DMS 273 (cell line): ENCODE measurements around the gene DENND4C.
"Not testable (repeated sequence)": the region's sequence is repeated elsewhere in the genome, so short reads cannot be mapped to it uniquely, and the experiment has no call there.

Experiments
- DNase-seq: peaks from one replicate; lab custom pipeline; 2025; ENCODE audit not compliant: unreplicated experiment; lab: John Stamatoyannopoulos, UW

DENND4C gene

DNA sequence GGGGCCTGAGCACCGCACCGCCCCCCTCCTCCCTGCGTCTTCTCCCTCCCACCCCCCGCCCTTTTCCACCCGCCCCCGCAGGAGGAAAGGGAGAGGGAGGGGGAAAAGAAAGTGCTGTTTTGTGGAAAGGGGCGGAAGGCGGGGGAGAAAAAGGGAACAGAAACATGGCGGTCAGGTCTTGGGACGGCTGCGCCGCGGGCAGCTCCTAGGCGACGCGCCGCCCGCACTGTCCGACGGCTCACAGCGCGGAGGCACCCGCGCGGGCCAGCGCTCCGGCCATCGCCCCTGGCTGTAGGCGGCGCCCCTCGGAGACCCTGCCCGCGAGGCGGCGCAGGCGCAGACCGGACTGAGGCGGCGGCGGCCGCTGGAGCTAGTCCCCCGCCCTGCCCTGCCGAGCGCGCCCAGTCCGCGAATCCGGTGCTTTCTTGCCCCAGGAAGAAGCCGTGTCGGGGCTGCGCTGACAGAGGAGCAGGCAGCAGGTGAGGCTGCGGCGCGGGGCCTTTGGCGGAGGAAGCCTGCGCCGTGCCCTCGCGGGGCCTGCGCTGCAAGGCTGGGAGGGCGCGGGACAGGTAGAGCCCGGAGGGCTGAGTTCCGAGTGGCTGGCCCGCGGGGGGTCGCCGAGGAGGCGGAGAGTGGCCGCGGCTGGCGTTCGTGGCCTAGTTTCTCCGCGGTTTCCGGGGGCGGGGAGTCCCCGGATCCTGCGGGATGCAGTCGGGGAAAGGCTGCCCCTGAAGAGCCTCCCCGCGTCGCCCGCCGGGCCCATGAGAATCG lies at the start of gene DENND4C:
TSS of gene DENND4C (plus strand) at position 339 of the 771 bp plus-strand sequence. CDS start 45,482 bp downstream, outside the sequence.
- peak; percentile 96 for DNase-seq

DNA sequence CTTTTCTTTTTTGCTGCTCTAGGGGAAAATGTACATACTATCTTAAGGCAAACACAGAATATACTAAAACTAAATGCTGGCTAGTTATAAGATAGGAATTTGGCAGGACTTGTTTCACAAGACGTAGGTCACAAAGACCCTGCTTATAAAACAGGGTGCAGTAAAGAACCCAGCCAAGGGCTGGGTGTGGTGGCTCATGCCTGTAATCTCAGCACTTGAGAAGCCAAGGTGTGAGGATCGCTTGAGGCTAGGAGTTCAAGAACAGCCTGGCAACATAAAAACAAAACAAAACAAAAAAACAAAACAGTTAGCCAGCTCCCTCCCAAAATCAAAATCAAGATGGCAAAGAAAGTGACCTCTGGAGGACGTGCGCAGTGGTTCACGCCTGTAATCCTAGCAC lies 49.5 kb upstream of the DENND4C start:
- no peak for DNase-seq

DNA sequence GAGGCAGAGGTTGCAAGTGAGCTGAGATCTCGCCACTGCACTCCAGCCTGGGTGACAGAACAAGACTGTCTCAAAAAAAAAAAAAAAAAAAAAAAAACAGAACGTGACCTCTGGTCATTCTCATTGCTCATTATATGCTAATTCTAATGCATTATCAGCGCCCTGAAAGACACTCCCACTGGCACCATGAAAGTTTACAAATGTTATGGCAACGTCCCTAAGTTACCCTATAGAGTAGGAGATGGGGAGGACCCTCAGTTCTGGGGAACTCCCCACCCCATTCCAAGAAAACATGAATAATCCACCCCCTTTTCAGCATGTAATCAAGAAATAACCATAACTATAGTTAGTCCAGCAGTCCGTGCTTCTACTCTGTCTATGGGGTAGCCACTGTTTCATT lies 48.9 kb upstream of the DENND4C start:
- DNase-seq = no peak

DNA sequence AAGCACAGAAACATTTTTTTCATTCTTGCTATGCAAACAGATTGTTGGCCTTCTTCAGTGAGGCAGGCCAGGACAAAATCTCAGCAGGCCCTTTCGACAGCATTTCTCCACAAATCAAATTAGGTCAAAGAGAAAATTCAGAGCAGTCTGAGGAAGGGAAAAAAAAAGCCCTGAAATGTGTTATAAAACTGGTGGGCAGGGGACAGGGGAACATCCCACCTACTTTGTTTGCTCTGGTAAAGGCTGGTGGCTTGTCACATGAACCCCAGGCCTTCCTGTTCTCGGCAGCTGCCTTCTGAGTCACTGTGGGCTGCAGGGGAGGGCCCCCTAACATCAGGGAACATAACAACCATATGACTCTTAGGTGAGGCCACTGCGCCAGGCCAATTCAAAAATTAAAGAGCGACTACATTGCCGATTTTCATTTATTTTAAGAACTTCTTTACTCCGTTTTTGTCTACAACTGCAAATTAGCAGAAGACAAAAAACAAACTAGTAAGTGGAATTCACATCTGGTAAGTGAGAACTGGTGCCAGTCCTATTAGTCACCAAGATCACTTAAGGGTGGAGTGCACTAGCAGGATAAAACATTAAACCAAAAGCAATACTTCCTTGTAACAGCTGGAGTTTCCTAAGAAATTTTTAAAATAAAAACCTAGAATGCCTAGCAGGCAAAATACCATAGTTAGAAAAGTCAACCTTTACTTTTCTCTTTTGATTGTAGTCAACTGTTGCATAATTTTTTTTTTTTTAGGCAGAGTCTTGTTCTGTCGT lies 46.2 kb upstream of the DENND4C start:
- peak; percentile 25 for DNase-seq

DNA sequence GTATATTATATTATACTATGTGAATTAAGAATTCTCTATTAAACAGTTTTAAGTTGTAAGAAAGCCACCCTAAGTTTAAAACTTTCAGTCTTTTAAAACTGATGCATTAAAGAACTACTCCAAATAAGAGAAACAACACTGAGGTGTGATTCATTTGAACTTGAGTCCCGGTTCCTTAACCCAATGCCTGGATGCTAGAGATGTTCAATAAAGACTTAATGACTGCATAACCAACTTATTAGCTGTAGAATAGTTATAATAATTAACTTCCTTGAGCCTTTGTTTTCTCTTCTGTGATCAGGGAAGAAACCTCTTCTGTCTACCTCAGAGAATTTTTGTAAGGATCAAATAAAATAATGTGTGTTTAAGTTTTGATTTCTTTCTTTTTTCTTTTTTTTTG lies 45.3 kb upstream of the DENND4C start:
- no peak for DNase-seq

DNA sequence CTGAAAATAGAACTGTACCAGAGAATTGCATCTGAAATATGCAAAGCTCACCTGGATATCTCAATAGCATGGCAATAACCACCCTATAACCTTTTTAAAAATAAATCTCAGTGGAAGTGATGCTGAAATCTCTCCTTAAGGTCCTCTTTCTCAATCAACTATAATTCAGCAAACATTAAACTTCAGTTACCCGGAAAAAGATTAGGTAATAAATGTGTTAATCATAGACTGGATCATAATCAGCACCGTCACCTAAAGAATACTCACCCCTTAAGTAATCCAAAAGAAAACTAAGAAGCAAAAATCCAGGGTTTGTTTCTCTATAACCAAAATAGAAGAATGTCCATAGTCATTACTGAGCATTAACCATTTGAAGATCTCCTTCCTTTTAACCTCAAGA lies 44.3 kb upstream of the DENND4C start:
- DNase-seq = no peak

DNA sequence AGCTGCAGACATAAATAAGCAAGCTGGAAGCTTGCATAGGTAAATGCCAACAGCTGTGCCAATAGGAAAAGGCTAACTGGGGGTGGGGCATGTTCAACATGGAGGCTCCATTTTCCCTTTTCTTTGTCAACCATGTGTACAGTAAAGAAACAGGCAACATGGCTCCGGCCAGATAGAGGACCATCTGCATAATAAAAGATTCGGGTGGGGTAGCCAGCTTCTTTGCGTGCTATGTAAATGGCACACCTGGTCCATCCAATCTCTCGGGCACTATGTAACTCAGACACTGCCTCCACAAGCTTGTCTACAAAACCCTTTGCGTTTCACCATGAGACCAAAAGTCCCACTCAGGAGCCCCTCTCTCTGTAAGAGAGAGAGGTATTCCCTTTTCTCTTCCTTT lies 41.7 kb upstream of the DENND4C start:
- DNase-seq = no peak

DNA sequence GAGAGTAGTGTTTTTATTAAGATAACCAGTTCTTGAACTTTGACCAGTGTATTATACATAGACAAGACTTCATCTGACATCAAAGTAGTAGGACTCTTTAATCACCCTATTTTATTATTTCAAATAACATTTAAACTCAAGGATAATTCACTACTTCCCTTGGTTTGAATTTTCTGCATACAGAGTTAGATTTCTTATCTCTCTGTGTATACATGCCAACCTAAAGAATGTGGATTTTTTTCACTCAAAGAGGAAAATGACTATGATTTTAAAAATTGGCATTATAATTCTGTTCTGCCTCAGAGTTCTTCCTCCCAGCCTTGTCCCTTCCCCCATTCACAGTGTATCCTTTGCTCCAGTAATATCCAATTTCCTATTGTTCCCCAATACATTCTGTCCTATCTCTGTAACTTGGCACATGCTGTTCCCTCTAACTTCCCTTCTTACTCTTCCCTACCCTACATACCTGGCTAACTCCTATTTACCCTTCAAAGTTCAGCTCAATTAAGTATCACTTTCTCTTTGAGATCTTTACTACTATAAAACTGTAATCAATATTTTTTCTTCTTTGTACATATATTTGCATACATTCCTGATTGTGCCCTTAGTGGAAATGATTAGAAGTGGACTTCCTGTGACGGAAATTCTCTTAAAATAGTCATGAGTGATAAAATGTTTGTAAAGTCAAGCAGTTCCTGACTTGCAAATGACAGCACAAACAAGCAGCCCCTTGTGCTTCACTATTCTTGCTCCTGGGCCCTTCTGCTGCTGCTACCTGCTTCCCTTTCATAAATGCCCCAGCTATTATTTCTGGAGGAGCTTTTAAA lies 38.1 kb upstream of the DENND4C start:
- no peak for DNase-seq

DNA sequence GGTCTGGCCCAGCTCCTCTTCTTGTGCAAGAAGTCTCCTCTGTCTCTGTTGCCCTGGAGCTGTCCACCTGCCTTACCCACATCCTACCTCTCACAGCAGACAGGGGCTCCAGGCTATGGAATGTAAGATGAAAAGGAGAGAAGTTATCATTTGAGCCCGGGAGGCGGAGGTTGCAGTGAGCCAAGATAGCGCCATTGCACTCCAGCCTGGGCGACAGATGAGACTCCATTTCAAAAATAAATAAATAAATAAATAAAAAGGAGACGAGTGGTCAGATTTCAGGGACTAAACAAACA lies 37.5 kb upstream of the DENND4C start:
- DNase-seq = no peak

DNA sequence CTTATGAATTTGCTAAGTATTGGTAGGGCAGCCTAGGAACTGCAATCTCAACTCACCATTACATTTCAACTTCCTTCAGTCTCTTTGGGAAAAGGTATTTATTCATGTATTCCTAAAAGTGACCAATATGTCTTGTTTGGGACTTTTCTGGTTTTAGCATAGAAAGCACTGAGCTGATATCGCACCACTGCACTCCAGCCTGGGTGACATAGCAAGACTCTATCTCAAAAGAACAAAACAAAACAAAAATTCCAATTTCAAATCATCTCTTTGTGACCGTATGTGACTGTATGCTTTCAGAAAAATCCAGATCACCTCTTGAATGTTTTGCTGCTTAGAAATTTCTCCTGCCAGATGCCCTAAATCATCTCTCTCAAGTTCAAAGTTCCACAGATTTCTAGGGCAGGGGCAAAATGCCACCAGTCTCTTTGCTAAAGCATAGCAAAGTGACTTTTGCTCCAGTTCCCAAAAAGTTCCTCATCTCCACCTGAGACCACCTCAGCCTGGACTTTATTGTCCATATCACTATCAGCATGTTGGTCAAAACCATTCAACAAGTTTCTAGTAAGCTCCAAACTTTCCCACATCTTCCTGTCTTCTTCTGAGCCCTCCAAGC lies 37.0 kb upstream of the DENND4C start:
- DNase-seq = not testable (repeated sequence)

DNA sequence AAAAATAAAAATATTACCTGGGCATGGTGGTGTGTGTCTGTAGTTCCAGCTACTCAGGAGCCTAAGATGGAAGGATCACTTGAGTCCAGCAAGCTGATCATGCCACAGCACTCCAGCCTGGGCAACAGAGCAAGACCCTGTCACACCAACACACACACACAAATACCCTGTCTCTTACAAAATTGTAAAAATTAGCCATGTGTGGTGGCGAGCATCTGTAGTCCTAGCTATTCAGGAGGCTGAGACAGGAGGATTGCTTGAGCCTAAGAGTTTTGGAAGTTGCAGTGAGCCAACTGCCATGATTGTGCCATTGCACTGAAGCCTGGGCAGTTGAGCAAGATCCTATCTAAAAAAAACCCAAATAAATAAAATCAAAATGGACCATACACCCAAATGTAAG lies 32.1 kb upstream of the DENND4C start:
- no peak for DNase-seq

DNA sequence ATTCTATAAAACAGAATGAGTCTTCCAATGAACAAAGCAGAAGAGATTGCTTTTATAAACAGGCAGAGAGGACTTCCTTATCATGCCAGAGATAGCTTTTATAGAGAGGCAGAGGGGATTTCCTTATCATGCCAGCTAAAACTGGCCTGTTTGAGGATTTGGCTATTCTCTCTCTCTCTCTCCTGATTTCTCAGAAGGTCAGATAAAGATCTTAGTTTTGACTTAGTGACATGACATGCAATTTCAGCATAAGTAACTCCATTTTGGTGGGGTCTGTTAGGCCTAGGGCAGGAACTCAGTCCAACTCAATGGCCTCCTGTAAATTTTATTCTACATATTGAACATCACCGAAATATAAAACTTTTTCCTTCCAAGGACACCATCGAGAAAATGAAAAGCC lies 31.5 kb upstream of the DENND4C start:
- DNase-seq = no peak

DNA sequence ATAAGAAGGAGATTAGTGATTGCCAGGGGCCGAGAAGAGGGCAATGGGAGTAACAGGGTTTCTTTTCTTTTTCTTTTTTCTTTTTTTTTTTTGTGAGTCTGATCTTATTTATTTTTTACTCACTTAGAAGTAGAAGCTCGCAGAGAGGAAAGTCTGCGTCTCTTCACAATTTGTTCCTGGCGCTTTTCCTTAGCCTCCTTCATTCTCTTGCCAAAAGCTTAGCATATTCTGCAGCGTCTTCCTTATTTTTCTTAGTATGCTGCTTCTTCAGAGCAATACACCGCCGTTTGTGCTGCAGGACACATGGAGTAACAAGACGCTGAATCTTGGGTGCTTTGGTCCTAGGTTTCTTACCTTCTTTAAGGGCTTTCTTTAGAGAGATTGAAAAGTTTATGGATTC lies 30.3 kb upstream of the DENND4C start:
- no peak for DNase-seq

DNA sequence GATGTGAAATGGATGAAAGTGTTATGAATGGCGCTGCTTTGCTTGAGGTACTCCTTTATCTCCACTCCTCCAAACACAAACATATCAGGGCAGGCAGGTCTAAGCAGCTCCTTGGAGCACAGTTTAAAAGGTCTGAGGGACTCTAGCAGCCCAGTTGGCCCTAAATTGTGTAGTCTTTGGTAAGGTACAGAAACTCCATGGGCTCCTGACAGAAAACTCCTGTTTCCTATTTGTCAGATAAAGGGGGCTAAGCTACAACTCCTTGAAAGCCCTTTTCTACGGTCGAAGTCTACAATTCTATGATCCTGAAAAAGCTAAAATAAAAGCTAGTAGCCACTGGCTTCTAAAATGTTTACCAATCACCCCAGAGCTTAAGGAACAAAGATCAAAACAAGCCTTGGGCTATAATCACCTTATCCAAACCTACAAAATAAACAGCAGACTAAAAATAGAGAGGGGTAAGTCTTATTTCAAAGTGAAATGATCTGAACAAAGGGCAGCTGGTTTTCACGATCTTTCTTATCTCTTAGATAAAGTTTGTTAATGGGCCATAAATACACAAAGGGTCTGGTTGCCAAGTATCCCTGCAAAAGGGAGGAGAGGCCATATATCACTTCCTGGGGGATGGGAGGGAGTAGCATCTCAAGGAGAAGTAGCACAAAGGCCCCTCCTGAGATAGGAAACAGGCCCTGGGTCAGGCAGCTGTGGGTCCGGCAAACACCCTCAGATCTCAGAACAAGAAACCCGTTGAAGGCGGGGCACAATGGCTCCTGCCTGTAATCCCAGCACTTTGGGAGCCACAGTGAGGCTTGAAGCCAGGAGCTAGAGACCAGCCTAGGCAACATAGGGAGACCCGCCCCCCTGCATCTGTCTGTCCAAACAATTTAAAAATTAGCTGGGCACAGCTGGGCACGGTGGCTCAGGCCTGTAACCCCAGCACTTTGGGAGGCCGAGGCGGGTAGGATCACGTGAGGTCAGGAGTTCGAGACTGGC lies 28.3 kb upstream of the DENND4C start:
- DNase-seq = peak; percentile 24

DNA sequence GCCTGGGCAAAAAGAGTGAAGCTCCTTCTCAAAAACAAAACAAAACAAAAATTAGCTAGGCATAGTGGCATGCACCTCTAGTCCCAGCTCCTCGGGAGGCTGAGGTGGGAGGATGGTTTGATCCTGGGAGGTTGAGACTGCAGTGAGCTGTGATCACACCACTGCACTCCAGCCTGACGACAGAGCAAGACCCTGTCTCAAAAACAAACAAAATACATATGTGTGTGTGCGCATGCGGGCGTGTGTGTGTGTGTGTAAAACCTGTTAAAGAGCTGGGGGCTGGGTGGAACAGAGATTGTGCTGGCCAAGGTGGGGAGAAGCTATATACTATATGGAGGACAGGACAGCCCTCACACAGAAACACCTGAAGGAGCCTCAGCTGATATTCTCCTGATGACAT lies 27.4 kb upstream of the DENND4C start:
- no peak for DNase-seq

DNA sequence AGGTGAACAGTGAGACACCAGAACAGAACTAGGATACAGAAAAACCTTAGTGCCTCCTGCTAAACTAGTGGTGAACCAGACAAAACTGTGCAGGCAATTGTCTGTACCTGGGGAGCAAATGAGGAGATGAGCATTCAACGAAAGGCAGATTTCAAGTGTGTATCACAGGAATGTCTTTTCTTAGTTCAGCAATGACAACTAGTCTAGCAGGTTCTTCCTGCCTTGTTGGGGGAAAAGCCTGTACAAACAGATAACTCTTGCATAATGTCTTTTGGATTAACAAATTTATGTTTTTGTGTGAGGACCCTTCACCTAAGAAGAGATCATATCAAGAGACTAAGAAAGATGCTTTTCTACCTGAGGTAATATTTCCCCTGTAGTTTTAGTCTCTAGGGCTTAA lies 21.8 kb upstream of the DENND4C start:
- no peak for DNase-seq

DNA sequence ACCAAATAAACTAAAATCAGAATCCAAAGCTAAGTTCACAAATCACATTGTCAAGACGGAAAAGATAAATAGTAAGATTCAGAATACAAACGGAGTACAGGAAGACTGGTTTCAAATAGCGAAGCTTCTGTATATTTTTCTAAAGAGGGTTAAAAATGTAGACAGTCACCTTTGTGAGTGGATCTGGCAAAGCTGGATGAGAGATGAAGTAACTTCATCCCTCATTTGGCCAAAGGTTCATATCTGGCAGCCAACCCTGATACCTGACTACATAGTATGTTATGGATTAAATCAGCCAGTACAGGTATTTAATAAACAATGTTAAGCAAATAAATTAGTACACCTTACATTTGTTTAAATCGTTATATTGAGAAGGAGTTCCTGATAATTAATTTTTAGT lies 21.3 kb upstream of the DENND4C start:
- DNase-seq = no peak

DNA sequence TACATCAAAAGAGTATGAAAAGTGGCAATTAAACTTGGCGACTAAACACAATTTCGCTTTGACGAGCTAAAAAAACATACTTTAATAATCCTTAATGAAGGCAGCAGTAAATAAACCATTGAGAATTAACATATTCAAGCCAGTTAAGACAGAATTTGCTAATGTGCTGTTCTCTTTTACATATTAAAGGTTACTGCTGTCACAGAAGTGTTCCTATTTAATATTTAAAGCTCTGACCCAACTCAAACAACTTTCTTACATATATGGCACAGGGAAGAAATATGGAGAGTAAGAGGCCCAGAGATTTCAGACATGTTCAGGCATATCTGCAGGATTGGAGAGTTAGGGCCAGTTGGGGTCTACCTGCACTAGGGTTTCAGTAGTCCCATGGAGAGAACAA lies 16.7 kb upstream of the DENND4C start:
- DNase-seq = no peak

DNA sequence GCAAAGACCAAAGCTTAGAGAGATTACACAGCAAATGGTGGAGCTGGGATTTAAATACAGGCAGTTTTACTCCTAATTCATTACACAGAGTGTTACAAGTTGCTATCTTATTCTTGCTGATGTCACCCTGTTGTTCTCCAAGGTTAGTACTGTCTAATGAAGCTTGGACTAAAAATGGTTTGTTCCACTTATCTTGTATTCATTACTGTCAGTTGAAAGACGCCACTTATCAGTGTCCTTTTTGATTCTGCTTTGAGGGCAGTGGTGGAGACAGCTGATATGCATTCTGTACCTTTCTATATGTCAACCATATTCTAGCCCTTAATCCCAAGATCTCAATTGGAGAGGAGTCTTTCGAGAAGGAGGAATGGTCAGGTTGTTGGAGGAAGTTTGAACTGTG lies 14.0 kb upstream of the DENND4C start:
- DNase-seq = no peak

DNA sequence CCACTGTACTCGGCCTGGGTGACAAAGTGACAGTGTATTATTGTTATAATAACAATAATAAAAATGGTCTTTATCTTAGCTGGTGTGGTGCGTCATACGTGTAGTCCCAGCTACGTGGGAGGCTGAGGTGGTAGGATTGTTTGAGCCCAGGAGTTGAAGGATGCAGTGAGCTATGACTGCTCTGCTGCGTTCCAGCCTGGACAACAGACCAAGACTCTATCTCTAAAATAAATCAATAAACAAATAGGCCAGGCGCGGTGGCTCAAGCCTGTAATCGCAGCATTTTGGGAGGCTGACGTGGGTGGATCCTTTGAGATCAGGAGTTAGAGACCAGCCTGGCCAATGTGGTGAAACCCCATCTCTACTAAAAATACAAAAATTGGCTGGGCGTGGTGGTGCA lies 9.2 kb upstream of the DENND4C start:
- no peak for DNase-seq
